WI38 (cell line): ENCODE measurements around the gene ZNF276.
"Not testable (repeated sequence)": the region's sequence is repeated elsewhere in the genome, so short reads cannot be mapped to it uniquely, and the experiment has no call there.

ENCODE experiments used
- H3K4me3 ChIP-seq: 2 replicates; pipeline ENCODE4 v1.5.1; 2011; ENCODE audit warnings: low read depth, mild to moderate bottlenecking, control low read depth, low read length
- TF ChIP-seq, protein P1 (sequence below): IDR thresholded peaks from 2 replicates; pipeline ENCODE4 v1.5.1; 2012; ENCODE audit warnings: low read depth, mild to moderate bottlenecking, control low read depth, low read length

Gene ZNF276

DNA sequence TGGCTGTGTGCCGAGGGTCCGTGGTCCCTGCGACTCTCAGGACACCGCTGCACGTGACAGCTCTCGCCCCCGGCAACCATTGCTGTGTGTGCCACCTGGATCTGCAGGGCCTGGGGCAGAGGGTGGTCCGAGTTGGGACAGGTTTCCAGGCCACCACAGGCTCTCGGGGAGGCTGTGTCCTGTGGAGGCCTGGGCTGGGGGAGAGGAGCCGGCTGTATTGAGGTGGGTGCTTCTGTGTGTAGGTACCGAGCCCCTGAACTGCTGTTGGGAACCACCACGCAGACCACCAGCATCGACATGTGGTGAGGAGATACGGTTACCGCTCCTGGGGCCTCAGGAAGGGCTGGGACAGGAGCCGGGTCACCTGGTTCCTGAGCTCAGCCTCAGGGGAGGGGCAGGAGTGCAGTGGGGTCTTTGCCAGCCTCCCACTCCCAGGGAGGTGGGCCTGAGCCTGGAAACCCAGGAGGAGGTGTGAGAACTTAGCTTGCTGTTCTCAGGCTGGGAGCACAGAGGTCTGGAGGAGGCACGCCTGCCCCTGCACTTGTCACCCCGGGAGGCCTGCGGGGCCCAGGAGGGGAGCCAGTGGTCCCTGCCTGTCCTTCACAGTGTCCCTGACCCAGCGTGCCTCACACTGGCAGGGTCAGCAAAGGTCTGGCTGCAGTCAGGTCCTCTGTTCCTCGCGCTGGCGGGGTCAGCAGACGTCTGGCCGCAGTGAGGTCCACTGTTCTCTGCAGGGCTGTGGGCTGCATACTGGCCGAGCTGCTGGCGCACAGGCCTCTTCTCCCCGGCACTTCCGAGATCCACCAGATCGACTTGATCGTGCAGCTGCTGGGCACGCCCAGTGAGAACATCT lies 27.2 kb upstream of the ZNF276 start:
- TF ChIP-seq, protein P1, sequence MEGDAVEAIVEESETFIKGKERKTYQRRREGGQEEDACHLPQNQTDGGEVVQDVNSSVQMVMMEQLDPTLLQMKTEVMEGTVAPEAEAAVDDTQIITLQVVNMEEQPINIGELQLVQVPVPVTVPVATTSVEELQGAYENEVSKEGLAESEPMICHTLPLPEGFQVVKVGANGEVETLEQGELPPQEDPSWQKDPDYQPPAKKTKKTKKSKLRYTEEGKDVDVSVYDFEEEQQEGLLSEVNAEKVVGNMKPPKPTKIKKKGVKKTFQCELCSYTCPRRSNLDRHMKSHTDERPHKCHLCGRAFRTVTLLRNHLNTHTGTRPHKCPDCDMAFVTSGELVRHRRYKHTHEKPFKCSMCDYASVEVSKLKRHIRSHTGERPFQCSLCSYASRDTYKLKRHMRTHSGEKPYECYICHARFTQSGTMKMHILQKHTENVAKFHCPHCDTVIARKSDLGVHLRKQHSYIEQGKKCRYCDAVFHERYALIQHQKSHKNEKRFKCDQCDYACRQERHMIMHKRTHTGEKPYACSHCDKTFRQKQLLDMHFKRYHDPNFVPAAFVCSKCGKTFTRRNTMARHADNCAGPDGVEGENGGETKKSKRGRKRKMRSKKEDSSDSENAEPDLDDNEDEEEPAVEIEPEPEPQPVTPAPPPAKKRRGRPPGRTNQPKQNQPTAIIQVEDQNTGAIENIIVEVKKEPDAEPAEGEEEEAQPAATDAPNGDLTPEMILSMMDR = no peak
- no peak overlapping the region for H3K4me3 ChIP-seq

DNA sequence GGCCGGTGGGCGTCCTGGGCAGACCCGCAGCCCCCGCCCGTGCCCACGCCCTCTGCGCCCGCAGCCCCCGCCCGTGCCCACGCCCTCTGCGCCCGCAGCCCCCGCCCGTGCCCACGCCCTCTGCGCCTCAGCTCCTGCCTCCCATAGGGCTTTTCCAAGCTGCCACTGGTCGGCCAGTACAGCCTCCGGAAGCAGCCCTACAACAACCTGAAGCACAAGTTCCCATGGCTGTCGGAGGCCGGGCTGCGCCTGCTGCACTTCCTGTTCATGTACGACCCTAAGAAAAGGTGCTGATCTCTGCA lies 26.6 kb upstream of the ZNF276 start:
- not testable (repeated sequence) for H3K4me3 ChIP-seq

DNA sequence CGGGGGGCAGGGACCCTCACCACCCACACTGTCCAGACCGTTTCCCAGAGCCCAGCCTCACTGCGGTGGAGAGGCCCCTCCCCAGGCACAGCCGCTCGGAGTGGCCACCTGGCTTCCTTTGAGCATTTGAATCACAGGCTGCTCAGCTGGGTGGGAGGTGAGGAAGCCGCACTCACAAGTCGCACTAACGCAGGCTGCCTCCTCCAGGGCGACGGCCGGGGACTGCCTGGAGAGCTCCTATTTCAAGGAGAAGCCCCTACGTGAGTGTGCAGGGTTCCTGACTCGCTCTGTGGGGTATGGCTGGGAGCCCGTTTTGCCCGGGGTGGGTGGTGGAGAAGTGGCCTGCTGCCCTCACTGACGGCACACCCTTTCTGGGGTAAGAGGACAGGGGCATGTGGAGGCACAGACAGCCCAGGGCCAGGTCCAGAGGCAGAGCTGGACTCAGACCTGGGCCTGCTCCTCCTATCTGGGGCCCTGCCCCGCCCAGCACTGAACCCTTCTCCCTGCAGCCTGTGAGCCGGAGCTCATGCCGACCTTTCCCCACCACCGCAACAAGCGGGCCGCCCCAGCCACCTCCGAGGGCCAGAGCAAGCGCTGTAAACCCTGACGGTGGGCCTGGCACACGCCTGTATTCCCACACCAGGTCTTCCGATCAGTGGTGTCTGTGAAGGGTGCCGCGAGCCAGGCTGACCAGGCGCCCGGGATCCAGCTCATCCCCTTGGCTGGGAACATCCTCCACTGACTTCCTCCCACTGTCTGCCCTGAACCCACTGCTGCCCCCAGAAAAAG lies 26.1 kb upstream of the ZNF276 start:
- H3K4me3 ChIP-seq = no peak overlapping the region
- TF ChIP-seq, protein P1 = no peak

- no peak overlapping the region for H3K4me3 ChIP-seq
- TF ChIP-seq, protein P1 = no peak
Measured at GRCh38 chr16:89695875-89696669, 25.3 kb upstream of the ZNF276 start.

DNA sequence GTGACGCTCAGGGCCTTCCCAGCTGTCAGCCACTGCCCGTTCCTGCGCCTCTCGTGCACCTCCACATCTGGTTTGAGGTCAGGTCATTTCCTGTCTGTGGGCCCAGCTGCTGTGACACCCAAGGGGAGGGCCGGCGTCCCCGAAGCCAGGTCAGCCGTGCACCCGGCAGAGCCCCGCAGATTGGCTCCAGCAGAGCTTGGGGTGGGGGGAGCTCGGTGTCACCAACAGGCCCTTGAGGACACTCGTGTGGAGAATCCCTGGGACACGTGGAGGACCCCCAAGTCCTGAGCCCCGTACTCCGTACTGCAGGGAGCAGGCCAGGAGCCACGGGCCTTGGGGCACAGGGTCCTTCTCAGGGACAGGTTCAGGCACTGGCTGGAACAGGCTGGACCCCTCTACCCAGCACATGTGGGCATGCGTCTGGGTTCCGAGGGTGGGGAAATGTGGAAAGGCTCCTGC lies 24.6 kb upstream of the ZNF276 start:
- no peak overlapping the region for H3K4me3 ChIP-seq
- TF ChIP-seq, protein P1 = no peak

- no peak overlapping the region for H3K4me3 ChIP-seq
- TF ChIP-seq, protein P1 = no peak
Measured at GRCh38 chr16:89697161-89697615, 24.1 kb upstream of the ZNF276 start.

DNA sequence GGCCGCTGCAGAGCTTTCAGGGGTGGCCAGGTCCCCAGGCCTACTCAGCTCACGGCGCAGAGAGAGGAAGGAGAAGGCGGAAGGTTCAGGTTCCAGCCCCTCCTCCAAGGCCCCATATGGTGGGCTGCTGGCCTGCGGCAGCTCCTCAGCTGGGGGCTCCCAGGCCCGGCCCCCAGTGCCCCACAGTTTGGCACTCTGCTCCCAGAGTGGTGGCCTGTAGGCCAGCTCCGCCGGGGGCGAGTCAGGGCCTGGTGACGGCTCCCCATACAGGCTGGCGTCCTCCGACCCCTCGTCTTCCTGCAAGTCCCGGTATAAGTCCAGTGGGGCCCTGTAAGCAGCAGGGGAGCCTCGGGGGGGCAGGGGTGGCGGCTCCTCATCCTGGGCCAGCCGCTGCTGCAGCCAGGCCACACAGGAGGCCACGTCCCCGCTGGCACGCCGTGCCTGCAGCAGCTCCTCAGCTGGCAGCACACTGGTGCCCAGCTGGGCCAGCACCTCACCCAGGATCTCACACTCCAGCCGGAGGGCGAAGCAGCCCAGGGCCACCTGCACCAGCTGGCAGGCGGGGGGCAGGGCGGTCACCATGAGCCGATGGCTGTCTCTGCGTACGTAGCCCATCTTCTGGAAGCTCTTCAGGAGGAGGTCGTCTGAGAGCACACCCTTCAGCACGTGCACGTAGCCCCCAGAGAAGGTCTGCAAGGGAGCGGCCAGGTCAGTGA lies 23.6 kb upstream of the ZNF276 start:
- H3K4me3 ChIP-seq = no peak overlapping the region
- TF ChIP-seq, protein P1 = no peak

- not testable (repeated sequence) for H3K4me3 ChIP-seq
Measured at GRCh38 chr16:89698717-89699116, 22.6 kb upstream of the ZNF276 start.

DNA sequence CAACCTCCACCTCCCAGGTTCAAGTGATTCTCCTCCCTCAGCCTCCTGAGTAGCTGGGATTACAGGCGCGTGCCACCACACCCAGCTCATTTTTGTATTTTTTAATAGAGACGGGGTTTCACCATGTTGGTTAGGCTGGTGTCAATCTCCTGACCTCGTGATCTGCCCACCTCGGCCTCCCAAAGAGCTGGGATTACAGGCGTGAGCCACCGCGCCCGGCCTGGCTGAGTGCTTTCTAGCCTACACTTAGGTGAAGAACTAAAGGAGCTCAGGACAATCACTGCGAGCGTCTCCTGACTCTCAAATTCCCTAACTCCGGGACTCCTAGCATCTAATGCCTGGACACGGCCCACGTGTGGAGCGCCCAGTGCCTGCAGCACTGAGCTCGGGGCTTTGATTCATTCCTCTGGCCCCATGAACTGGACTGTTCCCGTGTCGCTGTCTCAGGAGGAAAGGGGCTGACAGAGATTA lies 21.7 kb upstream of the ZNF276 start:
- not testable (repeated sequence) for H3K4me3 ChIP-seq
